ENCODE measurements around the gene TTLL10. TPM values are rescaled to one million over a fixed set of nuclear protein-coding genes. Genes with fewer than 3 reads are reported as not detected.

The TTLL10 gene
- total RNA-seq, 1 donor from 2014 or later: 0.47 TPM

GRCh38 chr1:1222575-1223225 lies 49.0 kb downstream of the TTLL10 start:
- Mint-ChIP-seq H3K27me3 (ENCODE audit: low read depth) (no peaks in the 10 kb centered on the region), H3K4me3 (no peak overlapping the region), H3K36me3 (peaks cover 27% of the 10 kb centered on the region), H3K4me1 (no peaks in the 10 kb centered on the region), H3K27ac (no peak overlapping the region), H3K9me3 (no peaks in the 10 kb centered on the region)
- DNase-seq (ENCODE audit: low spot score in 2 of 2, unreplicated experiment in 2 of 2): no peak
- TF ChIP-seq CTCF (IDR thresholded peaks at IDR 0.05; ENCODE audit: unreplicated experiment): no peak

- no peak for DNase-seq (ENCODE audit: low spot score in 2 of 2, unreplicated experiment in 2 of 2)
- no peaks in the 10 kb centered on the region for H3K9me3 Mint-ChIP-seq
- no peaks in the 10 kb centered on the region for H3K27me3 Mint-ChIP-seq (ENCODE audit: low read depth)
- H3K36me3 Mint-ChIP-seq: peaks cover 26% of the 10 kb centered on the region
- H3K4me1 Mint-ChIP-seq: no peaks in the 10 kb centered on the region
- no peak for TF ChIP-seq CTCF (IDR thresholded peaks at IDR 0.05; ENCODE audit: unreplicated experiment)
- no peak overlapping the region for H3K4me3 Mint-ChIP-seq
- H3K27ac Mint-ChIP-seq: no peak overlapping the region
Observed at GRCh38 chr1:1223321-1223720, 49.6 kb downstream of the TTLL10 start.

- no peak for DNase-seq (ENCODE audit: low spot score in 2 of 2, unreplicated experiment in 2 of 2)
- no peaks in the 10 kb centered on the region for H3K4me1 Mint-ChIP-seq
- no peaks in the 10 kb centered on the region for H3K9me3 Mint-ChIP-seq
- H3K27me3 Mint-ChIP-seq (ENCODE audit: low read depth): no peaks in the 10 kb centered on the region
- no peak overlapping the region for H3K27ac Mint-ChIP-seq
- no peak overlapping the region for H3K4me3 Mint-ChIP-seq
- TF ChIP-seq CTCF (IDR thresholded peaks at IDR 0.05; ENCODE audit: unreplicated experiment): no peak
- peaks cover 24% of the 10 kb centered on the region for H3K36me3 Mint-ChIP-seq
Observed at GRCh38 chr1:1223891-1224290, 50.2 kb downstream of the TTLL10 start.

- Mint-ChIP-seq H3K4me1 (peaks cover 2% of the 10 kb centered on the region), H3K27me3 (ENCODE audit: low read depth) (no peaks in the 10 kb centered on the region), H3K9me3 (no peaks in the 10 kb centered on the region), H3K36me3 (peaks cover 24% of the 10 kb centered on the region), H3K27ac (no peak overlapping the region), H3K4me3 (no peak overlapping the region)
- no peak for TF ChIP-seq CTCF (IDR thresholded peaks at IDR 0.05; ENCODE audit: unreplicated experiment)
- no peak for DNase-seq (ENCODE audit: low spot score in 2 of 2, unreplicated experiment in 2 of 2)
Observed at GRCh38 chr1:1225238-1225845, 51.7 kb downstream of the TTLL10 start.

- Mint-ChIP-seq H3K4me1 (peaks cover 6% of the 10 kb centered on the region), H3K36me3 (peaks cover 19% of the 10 kb centered on the region), H3K27me3 (ENCODE audit: low read depth) (no peaks in the 10 kb centered on the region), H3K4me3 (no peak overlapping the region), H3K27ac (no peak overlapping the region), H3K9me3 (no peaks in the 10 kb centered on the region)
- TF ChIP-seq CTCF (IDR thresholded peaks at IDR 0.05; ENCODE audit: unreplicated experiment): no peak
- no peak for DNase-seq (ENCODE audit: low spot score in 2 of 2, unreplicated experiment in 2 of 2)
Observed at GRCh38 chr1:1225913-1226312, 52.2 kb downstream of the TTLL10 start.

Measured in mesothelial cell of epicardium (in vitro differentiated cells).